ENCODE results near the gene PKHD1.
"Not testable (repeated sequence)": the region's sequence is repeated elsewhere in the genome, so short reads cannot be mapped to it uniquely, and the experiment has no call there.

PKHD1 gene

DNA sequence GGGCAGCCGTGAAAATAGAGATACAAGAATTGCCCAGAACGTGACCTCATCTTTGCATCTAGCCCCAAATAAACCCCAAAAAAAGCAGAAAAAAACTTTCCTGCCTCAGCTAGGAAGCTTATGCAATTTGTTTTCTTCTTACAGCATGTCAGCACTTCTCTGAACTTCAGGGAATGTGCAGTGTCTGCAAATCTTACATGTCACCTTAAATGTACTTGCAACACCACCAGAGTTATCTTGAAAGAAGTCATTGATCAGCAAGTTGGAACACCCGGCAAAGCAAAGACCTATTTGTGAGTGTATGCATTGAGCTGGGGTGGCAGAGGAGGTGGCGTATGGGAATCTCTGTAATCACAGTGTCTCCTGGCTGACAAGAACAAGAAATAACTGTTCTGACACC is 123.4 kb downstream of the PKHD1 start:
- DNase-seq = no peak
- TF ChIP-seq GATA1 (IDR thresholded peaks at IDR 0.05; ENCODE audit: low read depth, low read length) = no peak
- TF ChIP-seq POLR2A (IDR thresholded peaks at IDR 0.05; ENCODE audit: low read length) = no peak

DNA sequence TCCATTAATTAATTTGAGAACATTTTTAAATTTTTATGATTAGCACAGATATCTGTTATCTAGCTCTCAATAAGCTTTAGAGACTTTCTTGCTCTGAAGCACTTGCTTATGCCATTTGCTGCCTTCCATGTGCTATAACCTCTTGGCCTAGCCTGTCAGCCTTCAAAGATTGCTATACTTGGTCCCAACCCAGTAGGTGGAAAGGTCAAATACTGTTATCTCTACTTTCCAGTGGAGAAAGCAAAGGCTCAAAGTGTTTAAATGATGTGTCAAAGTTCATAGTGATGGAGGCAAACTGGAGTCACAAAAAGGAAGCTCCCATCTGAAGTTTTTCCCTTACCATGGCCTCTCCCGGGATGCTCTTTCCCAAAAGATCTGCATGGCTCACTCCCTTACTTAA is 125.1 kb downstream of the PKHD1 start:
- no peak for TF ChIP-seq GATA1 (IDR thresholded peaks at IDR 0.05; ENCODE audit: low read depth, low read length)
- TF ChIP-seq POLR2A (IDR thresholded peaks at IDR 0.05; ENCODE audit: low read length) = no peak
- no peak for DNase-seq

DNA sequence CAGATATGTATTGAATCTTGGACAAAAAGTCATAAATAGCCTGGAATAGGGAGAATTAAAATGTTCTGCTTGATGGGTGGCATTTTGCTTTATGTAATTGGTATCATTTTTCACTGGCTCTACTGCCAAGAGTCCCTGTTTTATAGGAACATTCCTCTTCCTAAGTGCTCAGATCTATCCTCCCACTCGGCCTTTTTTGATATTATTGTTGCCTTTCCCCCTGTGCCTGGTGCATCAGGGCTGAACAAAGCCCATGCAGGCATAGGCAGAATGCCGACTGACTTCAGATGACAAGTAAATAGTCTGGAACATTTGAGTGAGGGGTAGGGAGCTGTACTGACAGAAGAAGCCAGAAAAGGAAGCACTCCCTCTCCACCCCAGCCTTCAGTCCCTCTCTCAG is 127.0 kb downstream of the PKHD1 start:
- TF ChIP-seq POLR2A (IDR thresholded peaks at IDR 0.05; ENCODE audit: low read length) (no peak), GATA1 (IDR thresholded peaks at IDR 0.05; ENCODE audit: low read depth, low read length) (no peak)
- DNase-seq = no peak

DNA sequence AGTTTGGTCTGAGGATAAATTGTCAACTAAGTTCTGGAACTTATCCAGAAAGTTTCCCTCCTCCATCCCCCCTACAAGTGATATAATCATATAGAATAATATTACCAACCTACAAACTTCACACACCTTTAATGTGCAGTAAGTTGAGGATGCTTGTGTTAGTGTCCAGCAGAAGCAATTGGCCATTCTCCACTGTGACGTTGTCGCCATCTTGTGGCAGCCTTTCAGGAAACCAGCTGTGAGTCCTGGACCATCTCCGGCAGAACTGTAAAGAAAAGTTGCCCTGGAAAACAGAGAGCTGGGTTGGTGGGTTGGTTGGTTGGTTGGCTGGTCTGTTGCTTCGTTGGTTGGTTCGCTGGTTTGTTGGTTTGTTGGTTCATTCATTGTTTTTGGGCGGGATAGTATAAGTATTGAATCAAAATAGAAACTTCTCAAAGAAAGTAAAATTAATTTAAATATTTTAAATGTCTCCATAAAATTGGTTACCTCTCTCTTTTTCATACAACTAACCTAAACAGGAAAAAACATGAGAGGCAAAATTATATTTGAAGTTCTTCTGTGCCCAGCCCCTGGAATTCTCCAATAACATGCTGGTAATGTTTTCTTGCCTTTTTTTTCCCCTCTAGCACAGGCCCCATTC is 127.5 kb downstream of the PKHD1 start:
- peak; percentile 49 to 72 for DNase-seq
- TF ChIP-seq POLR2A (IDR thresholded peaks at IDR 0.05; ENCODE audit: low read length) (no peak), GATA1 (IDR thresholded peaks at IDR 0.05; ENCODE audit: low read depth, low read length) (no peak)

DNA sequence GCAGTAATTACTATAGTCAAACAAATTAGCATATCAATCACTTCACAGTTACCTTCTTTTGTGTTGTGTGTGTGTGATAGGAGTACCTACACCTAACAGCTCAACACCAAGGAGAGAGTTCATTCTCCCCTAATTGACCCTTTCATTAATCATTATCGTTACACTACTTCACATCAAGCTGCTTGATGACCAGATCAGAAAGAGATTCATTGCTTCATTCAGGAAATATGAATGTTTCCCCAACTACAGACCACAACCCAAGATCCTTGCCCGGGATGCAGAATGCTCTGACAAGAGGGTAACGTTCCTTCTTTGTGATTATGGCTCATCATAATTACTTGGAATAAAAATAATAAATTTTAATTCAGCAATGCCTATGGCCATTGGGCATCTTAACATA is 132.7 kb downstream of the PKHD1 start:
- TF ChIP-seq POLR2A (IDR thresholded peaks at IDR 0.05; ENCODE audit: low read length) (no peak), GATA1 (IDR thresholded peaks at IDR 0.05; ENCODE audit: low read depth, low read length) (no peak)
- DNase-seq = no peak

DNA sequence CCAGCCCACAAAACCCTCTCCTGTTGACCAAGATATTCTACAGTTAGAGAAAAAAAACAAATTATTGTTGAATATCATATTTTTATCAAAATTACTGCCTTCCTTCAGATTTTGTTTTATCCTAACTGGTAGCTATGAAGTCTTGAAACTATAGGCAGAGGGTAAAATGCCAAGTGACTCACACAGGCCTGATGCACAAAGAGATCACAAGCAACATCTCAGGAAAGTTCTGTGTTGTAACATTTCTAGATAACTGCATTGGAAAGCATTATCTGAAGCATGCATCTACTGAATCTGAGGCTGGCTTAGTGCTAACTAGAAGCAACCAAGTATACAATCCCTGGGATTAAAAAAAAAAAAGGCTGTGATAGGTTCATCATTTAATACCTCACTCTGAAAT is 134.2 kb downstream of the PKHD1 start:
- TF ChIP-seq POLR2A (IDR thresholded peaks at IDR 0.05; ENCODE audit: low read length) (no peak), GATA1 (IDR thresholded peaks at IDR 0.05; ENCODE audit: low read depth, low read length) (no peak)
- DNase-seq = no peak

DNA sequence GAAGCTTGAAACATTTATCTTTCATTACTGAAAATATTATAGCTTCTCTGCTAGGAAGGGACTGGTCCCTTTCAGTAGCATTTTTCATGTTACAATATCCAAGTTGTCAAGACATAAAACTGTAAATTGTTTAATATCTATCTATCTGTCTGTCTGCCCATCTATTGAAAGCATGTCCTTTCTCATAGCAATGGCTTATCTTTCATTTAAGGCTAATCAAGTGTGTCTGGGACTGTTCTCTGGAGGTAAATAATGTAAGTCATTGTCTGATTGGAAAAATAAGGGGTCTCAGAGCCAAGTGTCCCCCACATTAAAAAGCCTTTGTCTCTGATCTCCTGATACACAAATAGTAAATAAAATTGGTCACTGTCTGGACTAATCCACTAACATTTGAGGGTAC is 135.5 kb downstream of the PKHD1 start:
- no peak for DNase-seq
- TF ChIP-seq POLR2A (IDR thresholded peaks at IDR 0.05; ENCODE audit: low read length) (no peak), GATA1 (IDR thresholded peaks at IDR 0.05; ENCODE audit: low read depth, low read length) (no peak)

DNA sequence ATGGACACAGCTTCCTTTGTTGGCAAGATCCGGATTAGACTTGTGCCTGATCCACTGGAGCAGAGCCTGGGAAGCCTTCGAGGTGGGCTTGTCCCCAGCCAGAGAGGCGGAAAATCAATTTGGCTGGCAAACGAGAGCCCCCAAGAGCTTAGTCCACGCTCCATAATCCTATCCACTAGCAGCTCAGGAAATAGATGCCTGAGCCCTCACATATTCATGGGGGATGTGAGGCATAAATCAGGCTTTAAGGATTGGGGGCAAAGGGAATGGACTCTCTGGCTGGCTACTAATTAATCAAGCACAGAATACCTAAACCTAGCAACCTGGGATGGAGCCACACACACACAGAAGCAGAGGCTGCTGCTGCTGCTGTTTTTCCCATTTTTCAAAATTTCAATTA is 137.9 kb downstream of the PKHD1 start:
- no peak for DNase-seq
- TF ChIP-seq POLR2A (IDR thresholded peaks at IDR 0.05; ENCODE audit: low read length) = no peak
- TF ChIP-seq GATA1 (IDR thresholded peaks at IDR 0.05; ENCODE audit: low read depth, low read length) = no peak

DNA sequence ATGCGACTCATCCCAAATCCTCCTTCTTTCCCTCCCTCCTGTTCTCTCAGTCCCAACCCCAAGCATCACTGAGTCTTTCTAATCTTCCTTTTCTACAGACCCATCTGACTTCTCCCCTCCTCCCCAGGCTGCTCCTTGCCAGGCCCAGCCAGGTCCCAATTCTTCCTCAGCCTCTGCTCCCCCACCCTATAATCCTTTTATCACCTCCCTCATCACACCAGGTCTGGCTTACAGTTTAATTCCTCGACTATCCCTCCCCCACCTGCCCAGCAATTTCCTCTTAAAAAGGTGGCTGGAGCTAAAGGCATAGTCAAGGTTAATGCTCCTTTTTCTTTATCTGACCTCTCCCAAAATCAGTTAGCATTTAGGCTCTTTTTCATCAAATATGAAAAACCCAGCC is 147.7 kb downstream of the PKHD1 start:
- not testable (repeated sequence) for DNase-seq

DNA sequence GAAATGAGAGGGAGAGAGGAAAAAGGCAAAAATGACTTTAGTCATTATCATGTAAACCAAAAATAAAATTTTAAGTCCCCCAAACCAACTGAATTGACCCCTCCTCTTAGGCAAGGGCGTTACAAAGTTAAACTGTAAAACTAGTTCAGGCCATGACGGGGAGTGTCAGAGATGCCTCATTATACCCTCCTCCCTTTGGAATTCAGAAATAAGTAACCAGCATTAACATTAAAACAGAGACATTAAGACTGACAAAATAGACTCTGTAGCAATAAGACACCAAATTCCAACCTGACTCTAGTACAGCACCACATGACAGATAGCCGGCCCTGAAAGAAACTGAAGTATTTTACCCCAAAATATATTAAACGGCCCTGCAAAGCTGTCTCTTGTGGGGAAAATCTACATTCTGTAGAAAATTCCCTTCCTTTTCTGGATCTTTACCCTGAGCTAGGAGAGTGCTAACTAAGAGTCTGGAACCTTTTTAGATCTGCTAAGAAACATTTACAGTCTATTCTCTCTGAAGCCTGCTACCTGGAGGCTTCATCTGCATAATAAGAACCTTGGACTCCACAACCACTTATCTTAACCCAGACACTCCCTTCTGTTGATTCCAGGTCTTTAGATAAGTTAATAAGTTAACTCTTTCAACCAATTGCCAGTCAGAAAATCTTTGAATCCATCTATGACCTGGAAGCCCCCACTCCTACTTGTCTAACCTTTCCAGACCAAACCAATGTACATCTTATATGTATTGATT is 150.7 kb downstream of the PKHD1 start:
- DNase-seq = no peak
- TF ChIP-seq GATA1 (IDR thresholded peaks at IDR 0.05; ENCODE audit: low read depth, low read length) = no peak
- no peak for TF ChIP-seq POLR2A (IDR thresholded peaks at IDR 0.05; ENCODE audit: low read length)

DNA sequence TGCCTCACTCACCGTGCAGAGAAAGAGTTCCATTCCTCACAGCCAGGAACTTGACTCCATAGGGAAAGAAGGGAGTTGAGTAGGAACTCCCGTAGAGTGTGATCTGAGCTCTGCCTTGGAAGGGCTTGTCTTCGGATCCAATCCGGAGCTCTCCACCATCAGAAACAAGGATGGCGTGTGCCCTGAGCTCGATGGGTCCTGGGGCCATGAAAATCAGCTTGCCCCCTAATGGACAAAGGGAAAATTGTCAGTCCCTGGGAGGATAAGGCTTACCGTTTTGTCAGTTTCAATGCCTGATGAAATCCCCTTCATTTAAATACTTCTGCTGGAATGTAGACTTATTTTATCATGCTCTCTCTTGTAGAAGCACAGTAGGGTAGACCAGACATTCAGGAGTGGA is 153.3 kb downstream of the PKHD1 start:
- no peak for DNase-seq
- TF ChIP-seq POLR2A (IDR thresholded peaks at IDR 0.05; ENCODE audit: low read length) (no peak), GATA1 (IDR thresholded peaks at IDR 0.05; ENCODE audit: low read depth, low read length) (no peak)

DNA sequence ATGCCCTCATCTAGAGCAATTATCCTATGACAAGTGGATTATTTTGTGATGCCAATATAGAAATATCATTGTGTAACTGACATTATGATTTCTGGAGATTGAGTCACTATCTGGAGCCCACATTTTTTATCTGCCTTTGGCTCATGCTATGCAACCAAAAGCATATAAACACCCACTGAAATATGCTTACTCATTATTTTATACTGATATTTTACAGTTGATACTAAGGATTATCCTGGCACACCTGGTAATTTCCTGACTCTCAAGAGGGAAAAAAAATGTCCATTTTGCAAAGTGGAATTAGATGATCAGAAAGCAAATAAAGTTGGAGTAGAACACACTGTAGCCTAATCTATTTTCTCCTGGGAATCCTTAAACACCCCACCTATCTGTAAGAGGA is 154.5 kb downstream of the PKHD1 start:
- TF ChIP-seq POLR2A (IDR thresholded peaks at IDR 0.05; ENCODE audit: low read length) (no peak), GATA1 (IDR thresholded peaks at IDR 0.05; ENCODE audit: low read depth, low read length) (no peak)
- DNase-seq = no peak

DNA sequence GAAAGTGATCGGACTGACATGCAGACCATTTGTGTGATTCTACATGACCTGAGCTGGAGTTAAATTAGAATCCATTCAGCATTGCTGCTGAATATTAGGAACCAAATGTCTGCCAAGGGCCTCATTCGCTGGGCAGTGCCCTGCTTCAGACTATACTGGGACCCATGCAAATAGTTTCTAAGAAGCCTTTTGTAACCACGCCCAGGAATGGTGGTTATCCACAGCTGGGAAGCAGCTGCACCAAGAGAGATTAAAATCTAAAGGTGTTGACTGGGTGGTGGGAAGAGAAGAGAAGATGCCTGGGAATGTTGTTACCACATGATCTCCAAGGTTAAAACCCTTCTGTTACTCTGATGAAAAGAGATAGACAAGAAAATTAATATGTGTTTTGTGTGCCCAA is 156.8 kb downstream of the PKHD1 start:
- DNase-seq = no peak
- TF ChIP-seq POLR2A (IDR thresholded peaks at IDR 0.05; ENCODE audit: low read length) (no peak), GATA1 (IDR thresholded peaks at IDR 0.05; ENCODE audit: low read depth, low read length) (no peak)

DNA sequence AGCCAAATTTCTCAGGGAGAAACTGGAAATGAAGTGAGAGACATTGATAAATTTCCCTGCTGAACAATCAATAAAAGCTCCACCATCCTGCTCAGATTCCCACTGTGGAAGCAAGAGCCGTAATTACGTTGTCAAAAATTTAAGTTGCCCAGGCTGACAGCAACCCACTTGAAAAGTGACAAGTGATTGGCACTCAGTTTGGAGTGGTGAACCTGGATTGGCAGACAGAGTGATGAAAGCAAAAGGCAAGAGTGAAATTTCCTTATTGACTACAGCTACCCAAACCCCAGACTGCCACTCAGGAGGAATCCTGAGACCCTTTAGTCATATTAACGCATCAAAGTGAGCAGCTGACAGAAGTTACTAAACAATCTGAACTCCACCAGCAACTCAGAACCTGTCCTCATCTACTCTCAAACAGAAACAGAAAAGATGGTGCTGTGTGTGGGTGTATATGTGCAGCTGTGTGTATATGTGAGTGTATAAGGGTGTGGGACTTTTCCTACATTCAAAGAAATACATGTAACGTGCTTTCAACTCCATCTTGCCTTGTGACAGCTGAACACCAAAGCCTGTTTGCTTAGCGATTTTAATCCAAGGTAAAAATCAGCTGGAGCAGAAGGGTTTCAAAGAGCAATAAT is 157.4 kb downstream of the PKHD1 start:
- TF ChIP-seq POLR2A (IDR thresholded peaks at IDR 0.05; ENCODE audit: low read length) (no peak), GATA1 (IDR thresholded peaks at IDR 0.05; ENCODE audit: low read depth, low read length) (no peak)
- DNase-seq = no peak

DNA sequence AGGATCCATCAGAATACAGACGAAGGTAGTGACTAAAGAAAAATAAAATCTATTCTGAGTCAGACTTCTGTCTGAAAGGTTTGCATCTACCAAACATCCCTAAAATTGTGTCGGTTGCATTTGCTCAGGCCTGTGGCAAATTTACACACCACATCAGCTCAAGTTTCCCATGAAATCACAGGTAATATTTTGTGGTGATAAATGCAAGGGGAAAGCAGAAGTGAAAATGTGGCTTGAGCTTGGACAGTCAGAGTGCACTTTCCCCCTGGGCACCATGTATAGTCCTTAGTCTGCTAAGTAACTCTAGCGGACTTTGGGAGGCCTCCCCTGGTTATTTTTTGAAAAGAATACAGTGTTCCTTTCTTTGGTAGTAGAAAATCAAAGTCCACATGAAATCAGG is 159.1 kb downstream of the PKHD1 start:
- no peak for DNase-seq
- TF ChIP-seq POLR2A (IDR thresholded peaks at IDR 0.05; ENCODE audit: low read length) (no peak), GATA1 (IDR thresholded peaks at IDR 0.05; ENCODE audit: low read depth, low read length) (no peak)
